ENCODE results near the gene ZNF76.

ZNF76 gene

DNA sequence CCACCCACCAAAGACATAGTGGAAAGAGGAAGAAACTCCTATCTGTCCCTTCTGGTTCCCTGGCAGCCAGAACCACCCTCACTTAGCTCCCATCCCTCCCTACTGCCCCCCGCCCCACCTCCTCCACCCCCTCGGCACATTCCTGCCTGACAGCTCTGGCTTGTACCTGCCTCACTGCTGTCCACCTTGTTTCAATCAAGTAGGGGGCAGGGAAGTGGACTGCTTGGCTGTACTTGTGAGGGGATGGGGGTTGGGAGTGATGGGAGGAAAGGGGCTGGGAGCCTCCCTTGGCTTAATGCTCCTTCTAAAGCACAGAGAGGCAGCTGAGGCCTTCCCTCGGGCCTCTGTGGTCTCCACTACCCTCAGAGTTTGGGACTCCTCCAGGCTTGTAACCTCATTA is 22.1 kb upstream of the ZNF76 start:
- DNase-seq (ENCODE audit: low spot score): no peak

DNA sequence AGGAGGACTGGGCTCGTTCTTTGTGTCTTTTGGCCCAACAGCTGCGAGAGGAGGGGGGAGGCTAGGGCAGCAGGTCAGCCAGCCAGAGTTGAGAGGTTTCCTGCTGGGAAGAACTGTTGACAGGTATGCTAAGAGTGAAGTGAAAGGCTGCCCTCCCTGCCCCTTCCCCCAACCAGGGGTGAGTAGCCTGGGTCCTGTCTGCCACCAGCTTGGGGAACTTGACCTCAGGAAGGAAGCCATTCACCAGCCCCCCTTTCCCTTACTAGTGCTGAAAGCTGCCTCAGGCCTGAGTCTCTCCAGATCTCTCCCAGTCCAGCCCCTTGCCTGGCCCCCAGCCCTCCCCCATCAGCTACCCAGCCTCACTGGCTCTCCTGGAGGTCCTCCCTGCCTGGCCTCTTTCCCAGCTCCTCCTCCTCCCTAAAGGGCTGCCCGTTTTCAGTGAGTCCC is 20.7 kb upstream of the ZNF76 start:
- DNase-seq (ENCODE audit: low spot score): no peak

DNA sequence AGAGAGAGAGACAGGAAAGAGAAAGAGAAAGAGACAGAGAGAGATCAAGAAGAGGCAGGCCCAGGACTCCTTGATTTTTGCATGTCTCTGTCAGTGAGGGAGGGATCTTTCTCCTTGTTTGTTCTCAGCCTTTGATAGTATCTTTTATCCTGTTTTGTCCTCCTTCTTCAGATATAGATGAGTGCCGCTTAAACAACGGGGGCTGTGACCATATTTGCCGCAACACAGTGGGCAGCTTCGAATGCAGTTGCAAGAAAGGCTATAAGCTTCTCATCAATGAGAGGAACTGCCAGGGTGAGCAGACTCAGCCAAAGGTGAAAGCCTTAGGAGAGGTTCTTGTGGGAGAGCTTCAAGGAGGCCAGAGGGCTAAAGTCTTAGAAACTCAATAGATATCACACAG is 20.0 kb upstream of the ZNF76 start:
- no peak for DNase-seq (ENCODE audit: low spot score)

DNA sequence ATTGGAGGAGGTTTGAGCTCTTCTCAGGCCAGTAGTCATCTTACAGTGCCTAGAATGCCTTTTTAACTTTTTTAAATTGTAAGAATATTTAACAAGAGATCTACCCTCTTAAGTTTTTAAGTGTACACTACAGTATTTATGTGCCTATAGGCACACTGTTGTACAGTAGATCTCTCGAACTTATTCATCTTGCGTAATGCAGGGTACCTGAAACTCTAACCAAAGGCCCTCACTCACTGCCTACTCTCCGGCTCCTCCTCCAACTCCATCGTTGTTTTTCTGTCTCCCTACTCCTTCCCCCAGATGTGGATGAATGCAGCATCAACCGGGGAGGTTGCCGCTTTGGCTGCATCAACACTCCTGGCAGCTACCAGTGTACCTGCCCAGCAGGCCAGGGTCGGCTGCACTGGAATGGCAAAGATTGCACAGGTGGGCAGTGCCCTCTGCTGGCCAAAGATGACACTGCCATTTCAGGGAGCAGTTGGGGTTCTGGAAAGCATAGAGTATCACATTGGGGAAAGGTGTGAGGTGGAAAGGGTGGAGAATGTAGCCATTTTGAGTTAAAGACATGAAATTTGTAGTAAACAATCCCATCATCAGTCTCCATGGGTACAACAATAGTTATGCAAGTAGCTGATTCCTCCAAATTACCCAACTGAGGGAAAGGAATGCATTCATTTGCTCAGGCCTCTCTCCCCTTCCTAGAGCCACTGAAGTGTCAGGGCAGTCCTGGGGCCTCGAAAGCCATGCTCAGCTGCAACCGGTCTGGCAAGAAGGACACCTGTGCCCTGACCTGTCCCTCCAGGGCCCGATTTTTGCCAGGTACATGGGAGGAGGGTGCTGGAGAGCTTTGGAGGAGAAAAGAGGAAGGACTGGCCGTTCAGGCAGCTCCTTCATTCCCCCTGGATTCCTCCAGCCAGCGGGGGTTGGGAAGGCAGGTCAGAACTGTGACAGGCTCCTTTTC is 18.4 kb upstream of the ZNF76 start:
- DNase-seq (ENCODE audit: low spot score): peak; percentile 76

DNA sequence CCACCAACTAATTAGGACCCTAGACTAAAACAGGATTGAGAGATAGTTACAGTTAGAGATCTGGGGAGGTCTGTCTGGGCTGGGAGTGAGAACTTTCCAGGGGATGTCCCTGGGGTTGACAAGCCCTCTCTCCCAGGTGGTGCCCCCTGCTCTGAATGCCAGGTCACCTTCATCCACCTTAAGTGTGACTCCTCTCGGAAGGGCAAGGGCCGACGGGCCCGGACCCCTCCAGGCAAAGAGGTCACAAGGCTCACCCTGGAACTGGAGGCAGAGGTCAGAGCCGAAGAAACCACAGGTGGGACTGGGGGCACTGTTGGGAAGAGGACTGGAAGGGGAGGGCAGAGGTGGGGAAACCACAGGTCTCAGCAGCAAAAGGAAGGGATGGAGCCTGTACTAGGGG is 17.0 kb upstream of the ZNF76 start:
- no peak for DNase-seq (ENCODE audit: low spot score)

DNA sequence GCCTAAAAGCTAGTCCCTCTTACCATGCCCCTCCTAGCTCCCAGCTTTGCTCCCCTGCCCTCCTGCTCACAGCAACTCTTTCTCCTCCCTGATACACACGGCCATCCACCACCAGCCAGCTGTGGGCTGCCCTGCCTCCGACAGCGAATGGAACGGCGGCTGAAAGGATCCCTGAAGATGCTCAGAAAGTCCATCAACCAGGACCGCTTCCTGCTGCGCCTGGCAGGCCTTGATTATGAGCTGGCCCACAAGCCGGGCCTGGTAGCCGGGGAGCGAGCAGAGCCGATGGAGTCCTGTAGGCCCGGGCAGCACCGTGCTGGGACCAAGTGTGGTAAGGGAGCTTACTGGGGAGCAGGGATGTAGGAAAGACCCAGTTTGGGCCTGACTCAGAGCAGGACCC is 16.6 kb upstream of the ZNF76 start:
- no peak for DNase-seq (ENCODE audit: low spot score)

DNA sequence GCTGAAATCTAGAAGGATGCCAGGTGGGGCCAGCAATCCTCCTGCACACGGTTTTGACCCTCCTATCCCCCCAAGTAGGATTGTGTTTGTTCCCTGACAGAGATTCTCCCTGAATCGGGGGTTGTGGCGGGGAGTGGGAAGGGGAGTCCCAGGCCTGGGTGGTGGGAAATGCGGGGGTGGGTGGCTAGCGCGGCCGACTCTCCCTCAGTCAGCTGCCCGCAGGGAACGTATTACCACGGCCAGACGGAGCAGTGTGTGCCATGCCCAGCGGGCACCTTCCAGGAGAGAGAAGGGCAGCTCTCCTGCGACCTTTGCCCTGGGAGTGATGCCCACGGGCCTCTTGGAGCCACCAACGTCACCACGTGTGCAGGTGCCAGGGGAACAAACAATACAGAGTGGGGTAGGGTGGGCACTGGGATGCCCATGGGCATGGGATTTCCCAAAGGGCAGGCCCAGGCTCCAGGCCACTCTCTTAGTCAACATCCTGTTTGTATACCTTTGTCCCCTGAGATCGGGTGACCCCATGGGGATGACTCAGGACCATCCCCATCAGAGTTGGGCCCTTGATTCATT is 16.1 kb upstream of the ZNF76 start:
- DNase-seq (ENCODE audit: low spot score): no peak

DNA sequence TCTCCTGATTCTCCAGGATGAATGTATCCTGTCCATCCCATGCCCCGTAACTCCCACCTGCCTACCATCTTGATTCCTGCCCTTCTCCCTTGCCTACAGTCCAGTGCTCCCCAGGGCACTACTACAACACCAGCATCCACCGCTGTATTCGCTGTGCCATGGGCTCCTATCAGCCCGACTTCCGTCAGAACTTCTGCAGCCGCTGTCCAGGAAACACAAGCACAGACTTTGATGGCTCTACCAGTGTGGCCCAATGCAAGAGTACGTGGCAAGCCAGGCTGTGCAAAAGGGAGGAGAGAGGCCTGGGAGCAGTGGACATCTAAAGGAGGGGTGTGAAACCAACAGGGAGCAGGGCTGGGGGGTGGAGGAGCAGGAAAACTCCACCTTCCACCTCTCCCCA is 15.0 kb upstream of the ZNF76 start:
- DNase-seq (ENCODE audit: low spot score): no peak

DNA sequence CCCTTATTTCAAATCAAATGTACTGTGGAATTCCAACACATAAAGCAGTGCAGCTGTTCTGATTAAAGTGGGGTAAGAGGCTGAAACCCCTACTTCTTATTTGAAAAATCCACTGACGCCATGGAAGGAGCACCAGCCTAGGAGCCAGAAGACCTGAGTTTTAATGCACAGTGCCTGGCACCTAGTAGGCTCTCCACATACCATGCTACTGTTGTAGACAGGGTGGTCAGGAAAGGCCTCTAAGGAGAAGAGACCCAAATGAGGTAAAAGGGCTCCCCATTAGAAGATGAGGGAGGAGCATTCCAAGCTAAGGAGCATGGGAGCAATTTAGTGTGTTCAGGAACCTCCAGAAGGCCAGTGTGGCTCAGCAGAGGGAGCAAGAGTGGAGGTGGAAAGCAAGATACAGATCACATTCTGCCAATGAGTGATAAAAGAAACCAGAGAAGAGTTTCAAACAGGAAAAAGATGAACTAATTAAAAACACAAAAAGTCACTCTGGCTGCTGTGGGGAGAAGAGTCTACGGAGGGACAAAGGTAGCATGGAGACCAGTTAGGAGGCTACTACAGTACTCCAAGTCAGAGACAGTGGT is 11.8 kb upstream of the ZNF76 start:
- peak; percentile 46 for DNase-seq (ENCODE audit: low spot score)

DNA sequence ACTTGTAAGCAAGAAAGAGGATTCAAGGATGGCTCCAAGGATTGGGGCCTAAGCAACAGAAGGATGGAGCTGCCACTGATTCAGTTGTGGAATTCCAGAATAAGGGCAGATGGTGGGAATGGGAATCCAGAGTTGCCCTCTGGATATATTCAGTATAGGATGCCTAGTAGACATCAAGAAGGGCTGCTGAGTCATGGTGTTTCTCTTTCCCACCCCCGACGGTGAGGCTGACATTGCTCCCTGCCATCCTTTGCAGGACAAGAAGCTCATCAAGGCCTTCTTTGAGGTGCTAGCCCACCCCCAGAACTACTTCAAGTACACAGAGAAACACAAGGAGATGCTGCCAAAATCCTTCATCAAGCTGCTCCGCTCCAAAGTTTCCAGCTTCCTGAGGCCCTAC is 11.2 kb upstream of the ZNF76 start:
- no peak for DNase-seq (ENCODE audit: low spot score)

DNA sequence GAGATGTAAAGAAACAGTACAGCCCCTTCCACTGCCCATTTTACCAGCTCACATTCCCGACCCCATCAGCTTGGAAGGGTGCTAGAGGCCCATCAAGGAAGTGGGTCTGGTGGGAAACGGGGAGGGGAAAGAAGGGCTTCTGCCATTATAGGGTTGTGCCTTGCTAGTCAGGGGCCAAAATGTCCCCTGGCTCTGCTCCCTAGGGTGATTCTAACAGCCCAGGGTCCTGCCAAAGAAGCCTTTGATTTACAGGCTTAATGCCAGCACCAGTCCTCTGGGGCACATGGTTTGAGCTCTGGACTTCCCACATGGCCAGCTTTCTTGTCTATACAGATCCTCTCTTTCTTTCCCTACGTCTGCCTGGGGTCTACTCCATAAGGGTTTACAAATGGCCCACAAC is 10.6 kb upstream of the ZNF76 start:
- DNase-seq (ENCODE audit: low spot score): no peak

DNA sequence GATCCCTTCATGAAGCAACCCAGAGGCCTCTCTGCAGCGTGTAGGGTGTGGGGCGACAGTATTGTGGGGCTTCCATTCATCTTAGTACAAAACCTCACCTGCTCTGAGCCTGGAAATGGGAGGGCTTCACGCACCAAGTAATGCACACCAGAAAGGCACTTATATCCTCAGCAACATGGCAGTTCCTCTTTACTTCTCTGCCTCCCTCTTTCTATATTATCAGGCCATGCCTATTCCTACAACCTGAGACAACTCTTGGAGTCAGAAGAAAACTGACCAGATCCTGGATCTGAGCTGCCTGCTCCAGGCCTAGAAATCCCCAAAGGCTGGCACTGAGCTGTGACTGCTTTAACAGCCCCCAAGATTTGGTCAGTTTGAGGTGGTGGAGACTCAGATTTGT is 7.6 kb upstream of the ZNF76 start:
- no peak for DNase-seq (ENCODE audit: low spot score)

DNA sequence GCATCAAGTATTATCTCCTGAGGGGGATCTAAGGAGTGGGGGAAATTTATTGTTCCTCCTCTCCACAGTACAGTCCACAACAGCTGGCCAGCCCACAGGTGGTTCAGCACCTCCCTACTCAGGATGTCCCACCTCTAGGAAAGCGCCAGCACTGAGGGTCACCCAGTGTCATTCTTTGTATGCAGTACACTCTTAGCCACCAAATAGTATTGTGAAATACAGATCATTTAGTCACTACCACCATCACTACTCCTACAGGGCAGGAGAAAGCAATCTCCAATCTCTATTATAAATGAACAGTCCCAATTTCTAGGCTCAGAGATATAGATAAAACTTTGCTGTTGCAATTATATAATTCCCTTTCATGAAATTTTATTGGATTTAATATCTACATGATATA is 6.3 kb upstream of the ZNF76 start:
- no peak for DNase-seq (ENCODE audit: low spot score)

DNA sequence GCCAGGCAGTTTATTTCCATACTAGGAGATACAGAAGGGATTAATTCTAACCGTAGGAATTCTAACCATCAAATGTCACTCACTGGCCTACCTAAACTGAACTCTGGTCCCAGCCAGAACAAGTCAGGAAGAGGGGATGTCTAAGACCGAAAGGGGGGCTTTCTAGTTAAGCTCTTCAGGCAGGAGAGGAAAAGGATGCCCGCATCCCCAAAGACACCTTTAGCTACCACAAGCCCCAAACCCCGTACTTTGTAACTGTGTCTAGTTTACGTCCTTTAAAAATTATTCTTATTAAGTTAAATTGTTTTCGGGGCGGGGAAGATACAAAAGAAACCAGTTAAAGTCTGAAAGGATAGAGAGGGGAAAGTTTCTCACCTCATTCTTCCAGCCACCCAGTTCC is 1.2 kb upstream of the ZNF76 start:
- no peak for DNase-seq (ENCODE audit: low spot score)

DNA sequence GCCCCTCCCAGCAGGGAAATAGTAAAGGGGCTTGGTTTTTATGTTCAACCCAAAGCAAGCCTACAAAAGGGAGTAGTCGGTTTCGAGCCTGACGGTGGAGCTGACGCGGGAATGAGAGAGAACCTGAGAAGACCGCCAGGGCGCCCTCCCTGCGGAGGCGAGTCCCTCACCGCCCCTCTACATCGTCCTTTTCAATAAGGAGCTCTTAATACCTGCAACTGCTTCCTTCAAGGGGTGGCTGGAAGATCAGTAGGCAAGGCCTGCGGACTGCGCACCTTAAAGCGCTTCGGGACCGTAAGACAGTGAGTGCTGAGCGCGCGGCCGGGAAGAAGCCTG is 709 bp upstream of the ZNF76 start:
- DNase-seq (ENCODE audit: low spot score): no peak

DNA sequence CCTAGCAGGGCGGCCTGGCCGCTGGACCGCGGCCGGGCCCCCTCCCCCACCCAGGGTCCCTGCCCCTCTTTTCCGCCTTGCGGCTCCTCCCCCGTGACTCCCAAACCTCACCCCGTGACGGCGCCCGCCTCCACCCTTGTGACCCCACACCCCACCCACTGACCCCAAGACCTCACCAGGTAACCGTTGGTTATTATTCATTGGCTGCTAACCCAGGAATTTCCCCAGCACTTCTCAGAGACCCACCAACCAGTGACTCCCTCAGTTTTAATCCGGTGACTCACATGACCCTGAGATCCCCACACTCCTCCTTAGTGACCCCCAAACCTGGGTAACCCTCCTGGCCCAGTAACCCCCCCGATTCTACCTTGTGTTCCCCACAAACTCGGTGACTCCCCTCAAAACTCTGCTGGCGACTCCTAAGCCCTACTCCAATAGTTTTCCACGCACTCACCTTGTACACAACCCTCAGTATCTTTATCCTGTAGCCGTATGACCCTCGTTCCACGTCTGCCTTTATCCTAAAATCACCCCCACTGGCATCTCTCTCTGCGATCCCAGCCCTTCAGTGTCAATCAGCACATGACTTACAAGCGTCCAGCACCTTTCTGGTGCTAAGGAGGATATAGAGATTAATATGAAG is 534 bp downstream of the ZNF76 start:
- peak; percentile 74 for DNase-seq (ENCODE audit: low spot score)

DNA sequence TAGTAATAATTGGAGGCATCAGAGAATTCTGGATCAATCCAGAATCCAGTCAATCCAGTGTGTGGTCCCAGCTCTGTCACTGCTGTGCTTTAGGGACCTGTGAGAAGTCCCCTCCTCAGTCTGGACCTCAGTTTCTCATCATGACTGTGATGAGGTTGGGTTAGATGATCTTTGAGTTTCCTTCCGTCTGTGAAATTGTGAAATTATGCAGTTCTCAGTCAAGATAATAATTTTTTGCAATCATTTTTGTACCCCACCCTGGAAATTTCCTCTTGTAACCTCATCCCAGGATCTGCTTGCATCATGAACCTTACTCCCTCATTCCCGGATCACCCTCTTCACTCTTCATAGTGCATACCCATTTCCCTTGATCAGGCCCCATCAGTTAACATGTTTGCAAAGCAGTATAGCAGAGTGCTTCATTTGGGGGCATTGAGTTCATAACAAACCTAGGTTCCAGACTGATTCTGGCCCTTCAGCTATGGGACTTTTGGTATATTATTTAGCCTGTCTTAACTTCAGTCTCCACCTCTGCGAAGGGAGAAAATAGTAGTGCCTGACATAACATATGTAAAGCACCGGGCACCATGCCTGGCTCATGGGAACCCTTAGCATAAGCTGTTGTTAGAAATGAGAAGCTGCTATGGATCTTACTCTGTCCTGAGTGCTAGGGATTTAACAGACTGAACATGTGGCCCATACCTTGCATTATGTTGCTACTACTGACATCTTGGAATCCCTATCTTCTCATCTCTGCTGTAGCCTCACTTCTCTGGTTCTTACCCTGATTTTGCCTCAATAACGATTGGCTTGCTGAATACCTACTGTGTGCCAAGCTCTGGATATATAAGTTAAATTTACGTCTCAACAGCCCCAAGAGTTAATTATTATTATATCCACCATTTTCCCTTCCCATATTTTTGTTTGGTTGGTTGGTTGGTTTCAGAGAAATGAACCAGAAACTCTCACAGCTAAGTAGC is 1.3 kb downstream of the ZNF76 start:
- no peak for DNase-seq (ENCODE audit: low spot score)

DNA sequence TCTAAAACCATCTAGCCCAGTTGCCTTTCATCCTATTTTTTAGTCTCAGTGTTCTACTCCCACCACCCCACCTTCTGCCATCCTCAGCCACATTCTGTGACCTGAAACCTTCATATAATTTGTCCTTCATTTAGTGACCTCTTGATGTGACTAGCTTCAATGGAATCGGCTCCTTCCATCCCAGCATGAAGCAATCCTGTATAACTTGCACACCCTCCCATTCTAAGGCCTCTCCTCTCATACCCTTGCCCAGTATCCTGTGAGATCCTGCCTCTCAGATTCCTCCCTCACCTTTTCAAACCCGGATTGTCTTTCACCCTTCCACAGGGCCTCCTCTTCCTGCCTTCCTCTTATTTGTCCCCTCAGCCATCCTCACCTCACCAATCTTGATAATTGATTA is 3.1 kb downstream of the ZNF76 start:
- DNase-seq (ENCODE audit: low spot score): no peak

DNA sequence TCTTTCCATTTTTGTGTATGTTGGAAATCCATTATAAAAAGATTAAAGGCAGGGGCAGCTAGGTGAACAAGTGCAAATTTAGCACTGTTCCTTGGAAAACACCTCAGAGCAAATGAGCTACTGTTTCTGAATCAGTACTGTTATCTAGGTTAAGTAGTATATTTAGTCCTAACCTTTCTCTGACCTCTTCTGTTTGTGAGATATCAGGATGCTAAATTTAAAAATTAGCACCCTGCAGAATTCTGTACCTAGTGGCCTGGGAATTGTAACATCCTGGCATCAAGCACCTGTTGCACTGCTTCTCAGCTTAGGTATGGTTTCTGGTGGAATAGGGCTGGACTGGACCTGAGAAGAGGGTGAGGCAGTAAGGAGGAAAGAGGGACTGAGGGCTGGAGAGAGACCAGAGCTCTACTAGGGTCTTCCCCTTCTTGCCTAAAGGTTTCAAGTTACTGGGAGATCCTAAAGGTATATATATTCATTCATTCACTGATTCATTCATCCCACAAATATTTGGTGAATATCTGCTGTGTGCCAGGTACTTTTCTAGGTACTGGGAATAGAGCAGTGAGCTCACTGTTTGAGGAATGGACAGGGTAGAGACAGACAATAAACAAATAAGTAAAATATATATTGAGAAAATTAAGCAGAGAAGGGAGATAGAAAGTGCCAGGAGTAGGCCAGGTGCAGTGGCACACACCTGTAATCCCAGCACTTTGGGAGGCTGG is 5.2 kb downstream of the ZNF76 start:
- no peak for DNase-seq (ENCODE audit: low spot score)

DNA sequence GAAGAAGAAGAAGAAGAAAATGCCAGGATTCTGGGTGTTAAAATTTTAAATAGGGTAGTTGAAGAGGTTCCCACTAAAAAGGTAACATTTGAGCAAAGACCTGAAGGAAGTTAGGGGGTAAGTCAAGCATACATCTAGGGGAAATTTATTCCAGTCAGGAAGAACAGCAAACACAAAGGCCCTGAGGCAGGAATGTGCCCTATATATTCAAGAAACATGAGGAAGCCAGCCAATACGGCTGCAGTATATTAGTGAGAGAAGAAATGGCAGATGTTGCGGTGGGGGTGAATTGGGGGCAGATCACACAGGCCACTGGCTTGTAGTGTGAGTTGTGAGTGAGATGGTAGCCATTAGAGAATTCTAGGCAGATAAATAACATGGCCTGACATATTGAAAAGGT is 6.0 kb downstream of the ZNF76 start:
- no peak for DNase-seq (ENCODE audit: low spot score)

DNA sequence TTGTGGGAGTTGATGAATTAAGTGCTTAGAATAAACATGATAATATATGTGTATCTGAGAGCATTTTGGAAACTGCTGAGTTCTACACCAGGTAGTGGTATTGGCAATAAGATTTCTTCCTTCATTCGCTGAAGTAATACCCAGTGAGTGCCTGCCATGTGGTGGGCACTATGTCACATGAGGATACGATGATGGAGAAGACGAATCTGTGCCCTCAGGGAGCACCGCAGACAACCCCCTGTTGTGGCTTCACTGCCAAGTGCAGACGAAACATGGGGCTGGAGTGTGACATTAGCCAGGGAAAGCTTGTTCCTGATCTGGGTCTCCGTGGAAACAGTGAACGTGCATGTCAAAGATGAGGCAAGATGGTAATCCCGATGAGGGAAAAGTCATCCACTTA is 7.9 kb downstream of the ZNF76 start:
- DNase-seq (ENCODE audit: low spot score): no peak

All from activated CD4-positive, alpha-beta T cell treated with anti-CD3 and anti-CD28 coated beads, Interleukin-2, Interleukin-4, amounts not matched to agents 100 ng/mL and 50 ng/mL, durations not matched to agents 16 hours and 8 hours (primary cell).